Uterus (tissue), 4 donors: ENCODE results near the gene STARD4. TPM values are rescaled to one million over a fixed set of nuclear protein-coding genes. Genes with fewer than 3 reads are reported as not detected.

Experiments
- DNase-seq, 2 donors: peaks; one replicate each; pipeline ENCODE4 v3.0.0-alpha.2; 2019 to 2020
- H3K27ac ChIP-seq, 2 donors: fragments of 200-600 bp; sonication (generic); 1 replicate in 1 of 2; 2 replicates in 1 of 2; pipeline ENCODE4 v1.5.1; 2016 to 2018
- H3K27me3 ChIP-seq, 2 donors: fragments of 200-600 bp; sonication (generic); one replicate each; pipeline ENCODE4 v1.5.1; 2018 to 2019; ENCODE audit warnings: control low read depth in 1 of 2
- H3K36me3 ChIP-seq, 2 donors: fragments of 200-600 bp; sonication (generic); one replicate each; pipeline ENCODE4 v1.5.1; 2019; ENCODE audit warnings: control low read depth in 1 of 2
- H3K4me1 ChIP-seq, 2 donors: fragments of 200-600 bp; sonication (generic); one replicate each; pipeline ENCODE4 v1.5.1; 2018 to 2019; ENCODE audit warnings: control low read depth in 1 of 2
- H3K4me3 ChIP-seq, 2 donors: fragments of 200-600 bp; sonication (generic); 1 replicate in 1 of 2; 2 replicates in 1 of 2; pipeline ENCODE4 v1.5.1; 2018 to 2019; ENCODE audit warnings: mild to moderate bottlenecking in 1 of 2
- H3K9me3 ChIP-seq, 2 donors: fragments of 200-600 bp; sonication (generic); one replicate each; pipeline ENCODE4 v1.5.1; 2019; ENCODE audit warnings: control low read depth in 1 of 2
- POLR2A ChIP-seq, 2 donors: fragments of 450-650 bp; IDR thresholded peaks; one replicate each; pipeline ENCODE4 v1.6.1; 2016; ENCODE audit warnings: antibody characterized with exemption in 2 of 2, mild to moderate bottlenecking in 1 of 2, moderate library complexity in 1 of 2
- intact Hi-C: fragments of 100-400 bp; cut with DNase I; formaldehyde crosslinking; loops from one replicate; pipeline ENCODE4 v1.15.1; 2023; ENCODE audit warnings: low total_unique reads
- total RNA-seq, 4 donors: library from RNA; depleted of rRNA in 3 of 4; stranded (reverse); fragments of >200 nt in 3 of 4; gene quantifications; one replicate each; pipeline versions ENCODE4 v1.1.0 to v1.2.4, GENCODE V29; 2014 to 2023
- TF ChIP-seq, protein P1 (sequence below), 4 experiments: fragments of 200-600 bp in 2 of 4; fragments of 450-650 bp in 2 of 4; sonication (generic) in 2 of 4; IDR thresholded peaks; one replicate each; pipeline ENCODE4 v1.5.1; 2016 to 2019; ENCODE audit warnings: antibody characterized with exemption in 4 of 4, mild to moderate bottlenecking in 2 of 4, moderate library complexity in 1 of 4
- donor health status: DM: yes; HTN: yes; CAD: no.

Gene STARD4
- total RNA-seq, 4 donors from 2014 or later: 2.3 to 98.0 (median 9.9) TPM

DNA sequence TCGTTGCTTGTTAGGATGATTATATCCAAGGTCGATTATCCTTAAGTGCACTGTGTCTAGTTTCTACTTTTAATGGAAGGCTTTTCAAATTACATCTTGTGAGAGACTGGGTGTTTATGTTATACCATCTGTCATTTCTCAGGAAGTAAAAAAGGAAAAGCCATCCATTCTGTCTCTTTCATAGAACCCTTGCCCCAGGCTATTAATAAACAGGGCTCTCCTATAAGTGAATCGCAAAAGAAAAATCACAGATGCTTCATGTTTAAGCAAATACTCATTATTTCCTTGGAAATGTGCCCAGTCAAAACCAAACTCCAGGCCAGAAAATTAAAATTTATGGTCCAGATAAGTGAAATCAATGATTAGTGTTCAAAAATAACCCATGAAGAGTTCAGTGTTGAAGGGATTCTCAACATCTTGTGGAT, 58.1 kb downstream of the STARD4 start:
- DNase-seq: no peak
- Histone ChIP-seq H3K36me3 (no peaks in the 10 kb centered on the region), H3K4me1 (peaks cover 0 to 3% of the 10 kb centered on the region in 2 donors), H3K27me3 (no peaks in the 10 kb centered on the region), H3K27ac (no peak overlapping the region), H3K4me3 (no peak overlapping the region), H3K9me3 (no peaks in the 10 kb centered on the region)
- intact Hi-C loops: no loop called here
- TF ChIP-seq, protein P1, sequence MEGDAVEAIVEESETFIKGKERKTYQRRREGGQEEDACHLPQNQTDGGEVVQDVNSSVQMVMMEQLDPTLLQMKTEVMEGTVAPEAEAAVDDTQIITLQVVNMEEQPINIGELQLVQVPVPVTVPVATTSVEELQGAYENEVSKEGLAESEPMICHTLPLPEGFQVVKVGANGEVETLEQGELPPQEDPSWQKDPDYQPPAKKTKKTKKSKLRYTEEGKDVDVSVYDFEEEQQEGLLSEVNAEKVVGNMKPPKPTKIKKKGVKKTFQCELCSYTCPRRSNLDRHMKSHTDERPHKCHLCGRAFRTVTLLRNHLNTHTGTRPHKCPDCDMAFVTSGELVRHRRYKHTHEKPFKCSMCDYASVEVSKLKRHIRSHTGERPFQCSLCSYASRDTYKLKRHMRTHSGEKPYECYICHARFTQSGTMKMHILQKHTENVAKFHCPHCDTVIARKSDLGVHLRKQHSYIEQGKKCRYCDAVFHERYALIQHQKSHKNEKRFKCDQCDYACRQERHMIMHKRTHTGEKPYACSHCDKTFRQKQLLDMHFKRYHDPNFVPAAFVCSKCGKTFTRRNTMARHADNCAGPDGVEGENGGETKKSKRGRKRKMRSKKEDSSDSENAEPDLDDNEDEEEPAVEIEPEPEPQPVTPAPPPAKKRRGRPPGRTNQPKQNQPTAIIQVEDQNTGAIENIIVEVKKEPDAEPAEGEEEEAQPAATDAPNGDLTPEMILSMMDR (IDR thresholded peaks at IDR 0.05): no peak
- no peak for TF ChIP-seq POLR2A (IDR thresholded peaks at IDR 0.05)

DNA sequence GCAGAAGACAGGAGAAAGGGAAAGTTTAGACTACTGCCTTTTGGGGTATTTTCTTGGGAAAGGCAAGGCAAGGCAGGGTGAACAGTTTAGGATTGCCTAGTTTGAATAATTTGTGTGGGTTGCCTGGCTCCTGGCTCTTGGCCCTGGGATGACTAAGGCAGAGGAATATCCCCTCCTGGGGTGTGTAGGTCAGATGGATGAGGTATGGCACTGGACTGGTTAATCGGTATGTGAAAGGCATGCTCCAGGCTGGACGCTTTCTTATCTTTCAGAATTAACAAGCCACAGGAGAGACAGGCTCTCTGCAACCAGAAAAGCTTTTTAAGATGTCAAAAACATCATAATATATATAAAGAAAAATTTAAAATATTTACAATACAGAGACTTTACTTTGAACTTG, 58.6 kb downstream of the STARD4 start:
- H3K36me3 ChIP-seq: no peaks in the 10 kb centered on the region
- no peak for DNase-seq
- H3K27ac ChIP-seq: peak overlapping the region in 1 of 2 donors; percentile 5
- TF ChIP-seq, protein P1 (IDR thresholded peaks at IDR 0.05): no peak
- TF ChIP-seq POLR2A (IDR thresholded peaks at IDR 0.05): no peak
- no peaks in the 10 kb centered on the region for H3K9me3 ChIP-seq
- peaks cover 0 to 3% of the 10 kb centered on the region in 2 donors for H3K4me1 ChIP-seq
- H3K4me3 ChIP-seq: no peak overlapping the region
- no peaks in the 10 kb centered on the region for H3K27me3 ChIP-seq
- intact Hi-C loops: no loop called here

DNA sequence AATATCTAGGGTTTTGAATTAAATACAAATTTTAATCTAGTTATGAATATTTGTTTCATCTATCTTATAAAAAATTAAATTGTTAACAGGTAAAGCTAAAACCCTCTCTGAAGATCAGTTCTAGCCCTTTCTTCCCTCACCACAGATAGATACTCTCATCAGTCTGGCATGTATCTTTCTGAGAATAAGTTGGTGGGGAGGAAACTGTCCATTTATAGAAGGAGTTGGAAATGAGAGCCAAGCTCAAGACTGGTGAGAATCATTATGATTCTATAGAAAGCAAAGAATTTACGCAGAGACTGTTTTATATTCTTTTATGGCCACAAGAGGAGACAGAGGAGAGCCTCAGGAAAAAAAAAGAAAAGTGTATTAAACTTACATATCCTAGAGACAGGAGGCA, 59.0 kb downstream of the STARD4 start:
- no peak for DNase-seq
- H3K4me3 ChIP-seq: no peak overlapping the region
- no peaks in the 10 kb centered on the region for H3K36me3 ChIP-seq
- no peaks in the 10 kb centered on the region for H3K9me3 ChIP-seq
- no peak for TF ChIP-seq POLR2A (IDR thresholded peaks at IDR 0.05)
- TF ChIP-seq, protein P1 (IDR thresholded peaks at IDR 0.05): no peak
- intact Hi-C loops: no loop called here
- H3K4me1 ChIP-seq: peaks cover 0 to 3% of the 10 kb centered on the region in 2 donors
- peak overlapping the region in 1 of 2 donors; percentile 5 for H3K27ac ChIP-seq
- no peaks in the 10 kb centered on the region for H3K27me3 ChIP-seq

DNA sequence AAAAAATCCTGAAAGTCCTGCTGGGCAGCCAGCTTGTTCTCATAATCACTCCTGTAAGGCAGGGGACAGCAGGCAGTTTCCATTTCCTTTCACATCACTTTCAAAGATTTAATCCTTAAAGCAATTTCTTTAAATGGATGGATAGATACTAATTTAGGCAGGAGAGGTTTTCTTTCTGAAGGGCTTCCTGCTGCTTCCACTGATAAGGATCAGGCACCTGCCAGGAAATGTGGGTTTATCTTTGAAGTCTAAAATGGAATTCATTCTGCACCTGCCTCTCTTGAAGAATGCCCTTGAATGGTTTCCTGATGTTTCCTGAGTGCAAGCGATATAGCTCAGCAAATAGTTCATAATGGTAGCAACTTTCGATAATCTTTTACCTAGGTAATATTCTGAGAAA, 64.5 kb downstream of the STARD4 start:
- Histone ChIP-seq H3K27ac (no peak overlapping the region), H3K9me3 (no peaks in the 10 kb centered on the region), H3K27me3 (no peaks in the 10 kb centered on the region), H3K4me1 (no peaks in the 10 kb centered on the region), H3K4me3 (no peak overlapping the region), H3K36me3 (no peaks in the 10 kb centered on the region)
- TF ChIP-seq, protein P1 (IDR thresholded peaks at IDR 0.05): no peak
- TF ChIP-seq POLR2A (IDR thresholded peaks at IDR 0.05): no peak
- intact Hi-C loops: no loop called here
- no peak for DNase-seq

DNA sequence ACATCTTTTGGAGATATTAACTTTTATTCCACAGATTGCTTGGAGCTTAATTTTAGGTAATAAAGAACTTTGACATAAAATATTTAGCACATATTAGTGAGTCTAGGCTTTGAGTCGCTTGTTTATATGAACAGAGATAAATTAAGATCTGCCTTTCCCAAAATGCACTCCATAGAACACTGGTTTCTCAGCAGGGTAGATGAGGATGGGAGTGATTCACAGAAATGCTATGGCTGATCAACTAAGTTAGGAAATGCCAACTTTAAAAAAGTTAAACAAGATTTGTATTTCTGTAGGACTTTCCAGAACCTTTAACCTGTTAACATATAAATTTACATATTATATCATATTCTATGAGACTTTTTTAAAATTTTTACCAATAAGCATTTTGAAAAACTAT, 65.2 kb downstream of the STARD4 start:
- intact Hi-C loops: no loop called here
- Histone ChIP-seq H3K4me1 (no peaks in the 10 kb centered on the region), H3K9me3 (no peaks in the 10 kb centered on the region), H3K27me3 (no peaks in the 10 kb centered on the region), H3K36me3 (no peaks in the 10 kb centered on the region), H3K4me3 (no peak overlapping the region), H3K27ac (no peak overlapping the region)
- no peak for DNase-seq
- TF ChIP-seq POLR2A (IDR thresholded peaks at IDR 0.05): no peak
- TF ChIP-seq, protein P1 (IDR thresholded peaks at IDR 0.05): no peak

Other genes starting within 250 kb of the STARD4 start
- gene NREP, start 244.7 kb upstream of the STARD4 start, total RNA-seq: 100 to 1,000 TPM in 1 of 4 donors, 10 to 100 TPM in 3; 21.4 to 779 (median 52.6) TPM